COLO829 (cell line): ENCODE measurements around the gene GFPT1.
"Not testable (repeated sequence)": the region's sequence is repeated elsewhere in the genome, so short reads cannot be mapped to it uniquely, and the experiment has no call there.

Experiments used
- DNase-seq: peaks from one replicate; pipeline ENCODE4 v3.0.0; 2012; ENCODE audit warnings: low spot score

Gene GFPT1

DNA sequence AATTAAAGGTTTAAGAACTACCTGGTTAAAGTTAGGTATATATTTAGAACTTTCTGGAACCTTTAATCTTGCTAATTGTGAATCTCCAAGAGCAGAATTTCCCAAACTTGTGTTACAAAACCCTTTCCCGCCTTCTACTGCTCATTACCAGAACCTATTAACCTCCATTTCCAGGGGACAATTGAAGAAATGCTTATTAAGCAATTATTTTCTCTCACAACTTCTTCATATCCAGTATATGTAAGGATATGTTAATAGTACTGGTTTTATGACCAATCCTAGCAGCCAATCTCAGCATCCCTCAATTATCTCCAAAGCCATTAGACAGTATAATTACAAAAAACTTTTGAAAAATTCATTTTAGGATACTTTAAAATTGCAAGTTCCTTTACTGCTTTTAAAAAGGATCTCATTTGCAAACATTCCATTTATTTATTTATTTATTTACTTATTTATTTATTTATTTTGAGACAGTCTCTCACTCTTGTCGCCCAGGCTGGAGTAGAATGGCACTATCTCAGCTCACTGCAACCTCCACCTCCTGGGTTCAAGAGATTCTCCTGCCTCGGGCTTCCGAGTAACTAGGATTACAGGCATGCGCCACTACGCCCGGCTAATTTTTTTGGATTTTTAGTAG lies 3.7 kb downstream of the GFPT1 start:
- DNase-seq = no peak

GRCh38 chr2:69382547-69382946 lies 4.5 kb downstream of the GFPT1 start:
- DNase-seq = no peak

DNA sequence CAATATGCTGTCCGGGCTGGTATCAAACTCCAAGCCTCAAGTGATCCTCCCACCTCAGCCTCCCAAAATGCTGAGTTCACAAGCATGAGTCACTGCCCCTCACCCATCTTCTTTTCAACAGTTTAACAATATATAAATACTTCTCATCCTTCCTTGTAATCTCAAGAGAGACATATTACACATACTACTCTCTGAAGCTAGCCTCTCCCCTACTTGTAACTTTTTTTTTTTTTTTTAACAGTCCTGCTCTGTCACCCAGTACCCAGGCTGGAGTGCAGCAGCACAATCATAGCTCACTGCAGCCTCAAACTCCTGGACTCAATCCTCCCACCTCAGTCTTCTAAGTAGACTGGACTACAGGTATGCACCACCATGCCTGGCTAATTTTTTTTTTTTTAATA lies 5.7 kb downstream of the GFPT1 start:
- DNase-seq = no peak

DNA sequence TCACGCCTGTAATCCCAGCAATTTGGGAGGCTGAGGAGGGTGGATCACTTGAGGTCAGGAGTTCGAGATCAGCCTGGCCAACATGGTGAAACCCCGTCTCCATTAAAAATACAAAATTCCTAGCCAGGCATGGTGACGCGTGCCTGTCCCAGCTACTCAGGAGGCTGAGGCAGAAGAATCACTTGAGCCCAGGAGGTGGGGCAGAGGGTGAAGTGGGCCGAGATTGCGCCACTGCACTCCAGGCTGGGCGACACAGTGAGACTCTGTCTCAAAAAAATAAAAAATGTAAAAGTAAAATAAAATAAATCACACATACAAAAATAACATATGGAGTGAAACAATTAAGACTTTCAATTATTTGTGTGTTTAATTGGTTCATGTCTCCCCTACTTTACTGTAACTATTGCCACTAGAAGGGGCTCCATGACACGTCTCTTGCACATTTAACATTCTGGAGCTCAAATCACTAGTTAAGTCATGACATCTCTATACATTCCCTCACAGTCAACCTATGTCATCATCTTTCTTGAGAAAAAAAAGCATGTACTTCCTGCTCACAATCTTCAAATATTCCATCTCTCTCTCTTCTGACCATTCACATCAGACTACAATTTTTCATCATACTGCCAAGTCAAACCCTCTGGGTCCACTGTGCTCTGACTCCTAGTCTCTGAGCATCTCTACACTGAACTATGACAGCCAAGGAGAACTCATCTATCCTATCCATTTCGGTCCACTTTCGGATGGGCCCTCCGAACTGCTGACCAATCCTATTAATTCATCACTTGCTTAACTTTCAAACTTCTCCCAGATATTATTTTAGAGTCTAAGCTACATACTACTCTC lies 6.7 kb downstream of the GFPT1 start:
- no peak for DNase-seq

DNA sequence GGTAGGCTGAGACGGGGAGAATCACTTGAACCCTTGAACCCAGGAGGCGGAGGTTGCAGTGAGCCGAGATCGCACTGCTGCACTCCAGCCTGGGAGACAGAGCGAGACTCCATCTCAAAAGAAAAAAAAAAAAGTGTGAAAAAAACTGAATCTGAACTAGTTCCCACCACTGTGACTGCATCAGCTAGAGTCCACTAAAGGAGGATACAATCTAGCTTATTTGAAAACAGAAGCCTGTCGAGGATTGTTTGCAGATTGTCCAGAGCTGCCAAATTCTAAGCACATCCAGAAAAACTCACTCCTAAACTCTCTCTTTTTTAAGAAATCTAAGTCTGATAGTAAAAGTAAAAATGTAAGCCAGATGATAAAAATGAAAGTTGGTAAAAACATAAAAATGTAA lies 10.6 kb downstream of the GFPT1 start:
- no peak for DNase-seq

DNA sequence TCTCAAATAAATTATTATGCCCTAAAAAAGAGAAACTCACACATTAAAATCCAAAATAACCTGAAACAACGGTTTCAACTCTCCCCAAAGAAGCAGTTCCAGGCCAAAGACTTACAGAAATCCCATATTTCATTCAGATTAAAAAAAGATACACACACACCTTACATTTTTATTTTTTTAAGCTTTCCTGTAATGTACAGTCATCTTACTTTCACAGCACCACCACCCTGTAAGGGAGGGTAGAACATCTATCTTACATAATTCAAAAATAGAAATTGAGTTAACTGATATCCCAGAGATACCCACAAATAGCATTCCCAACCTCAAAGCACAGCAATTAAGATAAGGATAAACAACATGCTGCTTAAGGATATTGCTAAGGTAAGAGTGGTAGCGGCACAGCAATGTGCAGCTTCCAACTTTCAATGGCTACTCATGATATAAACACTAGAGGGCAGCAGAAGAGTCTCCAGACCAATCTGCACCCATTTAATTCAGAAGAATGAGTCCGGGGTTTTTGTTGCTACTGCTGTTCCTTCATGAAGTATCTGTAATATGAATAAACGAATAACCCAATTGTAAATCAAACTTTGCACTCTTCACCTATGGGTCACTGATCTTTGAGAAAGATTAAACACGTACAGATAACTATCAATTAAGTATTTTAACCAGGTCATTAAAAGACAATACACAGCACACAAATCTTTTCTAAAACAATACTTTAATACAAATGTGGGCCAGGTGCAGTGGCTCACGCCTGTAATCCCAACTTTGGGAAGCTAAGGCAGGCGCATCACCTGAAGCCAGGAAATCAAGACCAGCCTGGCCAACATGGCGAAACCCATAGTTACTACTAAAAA lies 11.3 kb downstream of the GFPT1 start:
- DNase-seq = peak; percentile 34

- DNase-seq = no peak
Measured at GRCh38 chr2:69372767-69373166, 14.3 kb downstream of the GFPT1 start.

DNA sequence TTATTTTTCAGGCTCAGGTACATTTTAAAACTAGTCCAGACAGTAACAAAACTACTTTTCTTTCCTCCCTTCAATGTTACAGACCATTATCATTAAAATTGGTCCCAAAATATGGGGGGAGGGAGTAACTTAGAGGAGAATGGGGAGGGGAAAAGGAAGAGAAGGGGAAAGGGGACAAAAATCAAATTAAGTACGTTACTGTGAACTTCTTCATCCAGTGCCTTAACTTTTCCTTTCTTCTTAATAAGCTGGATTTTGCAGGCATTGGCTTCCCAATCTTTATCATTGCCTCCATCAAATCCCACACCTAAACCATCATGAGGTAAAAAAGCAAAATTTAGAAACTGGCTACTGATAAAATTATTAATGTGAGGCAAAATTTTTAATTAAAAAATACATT lies 17.2 kb downstream of the GFPT1 start:
- no peak for DNase-seq

- no peak for DNase-seq
Measured at GRCh38 chr2:69368588-69368987, 18.4 kb downstream of the GFPT1 start.

DNA sequence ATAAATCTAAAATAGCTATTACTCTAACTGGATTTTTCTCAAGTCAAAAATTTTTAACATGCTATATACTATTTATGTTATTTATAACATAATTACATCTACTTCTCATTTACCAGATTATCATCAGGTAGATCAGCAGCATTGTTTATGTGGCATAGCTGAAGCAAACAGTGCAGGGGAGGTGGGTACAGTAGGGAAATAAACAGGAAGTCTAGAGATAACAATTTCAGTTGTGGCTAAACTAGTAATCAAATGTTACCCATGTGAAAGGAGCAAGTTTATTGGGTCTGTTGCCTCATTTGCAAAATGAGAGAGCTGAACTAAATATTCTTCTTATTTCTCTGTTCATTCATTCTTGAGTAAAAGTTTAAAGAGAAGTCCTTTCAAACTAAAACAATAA lies 27.7 kb downstream of the GFPT1 start:
- DNase-seq = no peak

DNA sequence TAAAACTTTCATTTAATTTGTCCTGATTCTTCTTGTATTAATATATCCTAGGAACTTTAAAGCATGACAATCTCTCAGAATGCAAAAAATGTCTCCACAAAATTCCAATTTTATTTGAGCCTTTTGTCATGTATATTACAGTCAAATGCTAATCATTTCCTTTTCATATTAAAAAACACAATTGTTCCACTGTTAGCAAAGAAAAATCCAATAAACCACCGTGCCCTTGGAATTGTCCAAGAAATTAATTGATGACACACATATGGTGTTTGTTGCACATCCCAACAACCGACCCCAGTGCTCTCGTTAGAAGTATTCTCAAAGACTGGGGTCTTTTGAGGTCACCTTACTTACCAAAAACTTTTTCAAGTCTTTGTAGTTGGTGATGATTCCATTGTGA lies 28.1 kb downstream of the GFPT1 start:
- no peak for DNase-seq

GRCh38 chr2:69356471-69356870 lies 30.6 kb downstream of the GFPT1 start:
- DNase-seq = no peak

DNA sequence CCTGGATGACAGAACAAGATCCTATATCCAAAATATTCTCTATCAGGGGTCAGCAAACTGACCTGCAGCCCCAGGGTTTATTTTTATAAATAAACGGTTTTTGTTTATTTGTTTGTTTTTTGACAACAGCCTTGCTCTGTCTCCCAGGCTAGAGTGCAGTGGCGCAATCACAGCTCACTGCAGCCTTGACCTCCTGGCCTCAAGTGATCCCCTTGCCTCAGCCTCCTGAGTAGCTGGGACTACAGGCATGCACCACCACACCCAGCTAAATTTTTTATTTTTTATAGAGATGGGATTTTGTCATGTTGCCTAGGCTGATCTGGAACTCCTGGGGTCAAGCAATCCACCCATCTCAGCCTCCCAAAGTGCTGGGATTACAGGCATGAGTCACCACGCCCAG lies 32.1 kb downstream of the GFPT1 start:
- DNase-seq = not testable (repeated sequence)

DNA sequence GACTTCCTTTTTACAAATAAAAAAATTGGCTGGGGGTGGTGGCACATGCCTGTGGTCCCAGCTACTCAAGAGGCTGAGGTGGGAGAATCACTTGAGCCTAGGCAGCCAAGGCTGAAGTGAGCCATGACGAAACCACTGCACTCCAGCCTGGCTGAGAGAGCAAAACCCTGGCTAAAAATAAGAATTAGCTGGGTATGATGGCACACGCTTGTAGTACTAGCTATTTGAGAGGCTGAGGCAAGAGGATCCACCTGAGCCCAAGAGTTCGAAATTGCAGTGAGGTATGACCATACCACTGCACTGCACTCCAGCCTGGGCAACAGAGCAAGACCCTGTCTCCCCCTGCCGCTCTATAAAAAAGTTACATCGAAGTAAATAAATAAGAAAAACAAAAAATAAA lies 33.7 kb downstream of the GFPT1 start:
- DNase-seq = no peak

- no peak for DNase-seq
Measured at GRCh38 chr2:69348781-69349180, 38.2 kb downstream of the GFPT1 start.

DNA sequence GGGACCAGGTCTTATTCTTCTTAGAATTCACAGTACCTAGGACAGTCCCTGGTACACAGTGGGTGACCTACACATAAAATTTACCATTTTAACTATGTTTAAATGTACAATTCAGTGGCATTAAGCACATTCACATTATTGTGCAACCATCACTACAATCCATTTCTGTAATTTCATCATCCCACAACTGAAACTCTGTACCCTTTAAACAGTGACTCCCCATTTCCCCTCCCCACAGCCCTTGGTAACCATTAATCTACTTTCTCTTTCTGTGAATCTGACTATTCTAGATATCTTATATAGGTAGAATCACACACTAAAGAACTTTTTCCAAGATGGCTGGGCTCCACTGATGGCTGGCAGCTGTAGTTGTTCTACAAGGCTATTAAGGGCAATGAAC lies 41.6 kb downstream of the GFPT1 start:
- DNase-seq = no peak

- no peak for DNase-seq
Measured at GRCh38 chr2:69344305-69344704, 42.7 kb downstream of the GFPT1 start.

- DNase-seq = no peak
Measured at GRCh38 chr2:69340101-69340775, 46.8 kb downstream of the GFPT1 start.

DNA sequence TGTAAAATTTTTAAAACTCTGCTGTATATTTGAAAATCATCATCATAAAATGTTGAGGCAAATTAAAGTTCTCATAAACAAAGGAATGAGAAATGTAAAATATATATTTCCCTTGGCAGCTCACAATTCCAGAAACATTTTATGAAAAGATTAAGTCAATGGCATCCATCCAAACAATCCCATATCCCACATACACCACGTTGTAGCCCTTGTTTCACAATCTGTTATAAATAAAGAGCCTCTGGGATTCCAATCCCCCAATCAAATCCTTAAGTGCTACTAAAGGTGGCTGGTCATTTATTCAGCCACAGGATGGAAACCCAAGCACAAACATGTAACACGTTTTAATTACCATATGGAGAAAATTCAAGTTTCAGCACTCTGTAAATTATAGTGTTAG lies 51.7 kb downstream of the GFPT1 start:
- no peak for DNase-seq

DNA sequence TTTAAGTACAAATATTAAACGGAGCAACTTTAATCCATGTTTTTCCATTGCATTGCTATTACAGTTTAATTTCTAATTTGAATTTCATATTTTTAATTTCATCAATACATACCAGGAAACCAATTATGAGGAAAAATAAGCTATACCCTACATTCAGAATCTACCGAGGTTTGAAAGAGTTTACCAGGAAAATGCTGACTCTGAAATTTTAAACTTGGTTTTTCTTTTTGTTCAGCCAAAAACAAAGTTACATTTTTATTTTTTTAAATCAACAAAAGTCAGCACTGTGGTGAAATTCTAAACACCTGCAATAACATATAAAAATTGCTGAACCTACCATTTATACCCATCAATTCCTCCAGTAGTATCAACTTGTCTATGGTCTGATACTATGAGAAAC lies 53.7 kb downstream of the GFPT1 start:
- no peak for DNase-seq

GRCh38 chr2:69330781-69331180 lies 56.2 kb downstream of the GFPT1 start:
- no peak for DNase-seq

GRCh38 chr2:69322631-69323030 lies 64.4 kb downstream of the GFPT1 start:
- DNase-seq = no peak
